ENCODE data around the gene COLEC12. TPM values are rescaled to one million over a fixed set of nuclear protein-coding genes. Genes with fewer than 3 reads are reported as not detected.
A peak's percentile ranks its signal among the peaks of the same experiment; 100 is the strongest.

Gene COLEC12
- total and polyA plus RNA-seq, 2 donors (not counting 3 experiments of a cell fraction or from before 2014, with no cell fraction given) = 8.0 to 17.1 TPM

GRCh38 chr18:471716-472115 lies 28.8 kb downstream of the COLEC12 start:
- no TSS peak for BruUV-seq (replicated peaks)
- no peak overlapping the region for H3K27ac ChIP-seq (ENCODE audit: insufficient read depth, low read depth, low read length)
- H2AFZ ChIP-seq (ENCODE audit: low read depth, low read length) = no peak overlapping the region
- dilution Hi-C loops (cut with MboI; ENCODE audit: extremely low pct_ligation_motif_present, low sequenced_read_pairs) (no loop called here), intact Hi-C loops (cut with micrococcal nuclease) (no loop called here)
- H4K20me1 ChIP-seq (replicated peaks; ENCODE audit: control insufficient read depth, extremely low read depth, insufficient read depth, low read length) = no peaks in the 10 kb centered on the region
- DNase-seq (ENCODE audit: low read depth, low spot score) (no peak), FAIRE-seq (no peak)
- ChIA-PET CTCF (interaction anchor here (0.6 to 1.0 kb wide), 3 partner anchors 14 to 175 kb away, joined by 3 read pairs; no protein-coding TSS in a partner anchor), POLR2A (no interaction called here)
- TF ChIP-seq GATA2 (IDR thresholded peaks at IDR 0.05; ENCODE audit: insufficient read depth, insufficient read length, low read depth, low read length) = no peak
- no peak for TF ChIP-seq CTCF (IDR thresholded peaks at IDR 0.05; ENCODE audit: extremely low read depth in 1 of 2, insufficient read depth in 1 of 2, low read depth in 1 of 2, low read length in 2 of 2)
- H3K4me1 ChIP-seq (ENCODE audit: control insufficient read depth, extremely low read depth, insufficient read depth, low read length) = peaks cover 12% of the 10 kb centered on the region
- no peak overlapping the region for H3K9ac ChIP-seq (replicated peaks; ENCODE audit: extremely low read depth, insufficient read depth, low read length)
- H3K27me3 ChIP-seq (ENCODE audit: control insufficient read depth in 2 of 2, insufficient read depth in 2 of 2, low read length in 2 of 2) = no peaks in the 10 kb centered on the region
- H3K9me1 ChIP-seq (replicated peaks; ENCODE audit: control insufficient read depth, extremely low read depth, insufficient read depth, low read length) = no peaks in the 10 kb centered on the region
- H3K36me3 ChIP-seq (ENCODE audit: control insufficient read depth in 2 of 2, extremely low read depth in 1 of 2, insufficient read depth in 2 of 2, low read length in 2 of 2) = no peaks in the 10 kb centered on the region
- H3K79me2 ChIP-seq (ENCODE audit: control insufficient read depth, insufficient read depth, low read length) = no peaks in the 10 kb centered on the region
- H3K4me2 ChIP-seq (ENCODE audit: insufficient read depth, low read length) = no peak overlapping the region
- no peaks in the 10 kb centered on the region for H3K9me3 ChIP-seq (replicated peaks; ENCODE audit: control insufficient read depth, insufficient read depth, low read length)
- H3K4me3 ChIP-seq (replicated peaks in 1 of 3; ENCODE audit: insufficient read depth in 1 of 3, low read depth in 1 of 3, low read length in 3 of 3) = no peak overlapping the region

DNA sequence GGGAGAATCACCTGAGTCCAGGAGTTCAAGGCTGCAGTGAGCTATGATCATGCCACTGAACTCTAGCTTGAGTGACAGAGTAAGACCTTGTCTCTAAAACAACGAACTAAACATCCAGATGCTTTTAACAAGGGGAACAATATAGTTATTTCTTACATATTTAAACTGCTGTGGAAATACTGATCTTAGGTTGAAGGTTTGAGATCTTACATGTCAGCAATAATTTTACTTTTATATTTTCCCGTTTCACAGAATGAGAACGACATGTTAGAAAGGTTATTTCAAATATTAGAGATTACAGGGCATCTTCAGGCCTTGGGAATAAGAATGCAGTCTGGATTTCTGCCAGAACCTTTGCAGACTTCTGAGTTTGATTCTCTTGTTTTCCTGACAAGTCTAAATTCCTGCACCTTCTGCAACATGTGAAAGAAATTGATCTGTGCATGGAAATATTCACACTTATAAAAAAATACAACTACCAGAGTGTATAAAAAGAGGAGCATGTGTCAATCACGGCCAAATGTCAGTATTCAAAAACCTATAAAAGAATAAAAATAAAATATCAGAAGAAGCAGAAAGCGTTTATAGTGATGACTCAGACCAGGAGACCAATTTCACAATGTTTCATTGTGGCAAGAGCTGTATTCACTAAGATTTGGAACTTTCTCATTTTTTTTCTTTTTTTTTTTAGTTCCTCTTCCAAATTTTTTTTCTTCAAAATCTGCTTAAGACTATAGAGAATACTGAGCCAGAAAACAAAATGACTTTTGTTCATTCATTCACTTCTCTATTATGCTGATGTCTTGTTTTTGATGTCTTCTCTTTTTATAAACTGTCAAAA lies 29.6 kb downstream of the COLEC12 start:
- dilution Hi-C loops (cut with MboI; ENCODE audit: extremely low pct_ligation_motif_present, low sequenced_read_pairs) (no loop called here), intact Hi-C loops (cut with micrococcal nuclease) (no loop called here)
- no peak for FAIRE-seq
- TF ChIP-seq, protein P1, sequence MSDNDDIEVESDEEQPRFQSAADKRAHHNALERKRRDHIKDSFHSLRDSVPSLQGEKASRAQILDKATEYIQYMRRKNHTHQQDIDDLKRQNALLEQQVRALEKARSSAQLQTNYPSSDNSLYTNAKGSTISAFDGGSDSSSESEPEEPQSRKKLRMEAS (IDR thresholded peaks at IDR 0.05; ENCODE audit: insufficient read depth, insufficient read length) = no peak
- TF ChIP-seq POLR2A (IDR thresholded peaks at IDR 0.05; ENCODE audit: low read depth, low read length) (no peak), EZH2 (IDR thresholded peaks at IDR 0.05; ENCODE audit: borderline replicate concordance, low read depth, low read length, severe bottlenecking) (no peak), MYC (IDR thresholded peaks at IDR 0.05; ENCODE audit: low read depth, low read length) (no peak), CTCF (IDR thresholded peaks at IDR 0.05; ENCODE audit: extremely low read depth in 1 of 2, insufficient read depth in 1 of 2, low read depth in 1 of 2, low read length in 2 of 2) (no peak), GATA2 (IDR thresholded peaks at IDR 0.05; ENCODE audit: insufficient read depth, insufficient read length, low read depth, low read length) (no peak), FOS (IDR thresholded peaks at IDR 0.05; ENCODE audit: borderline replicate concordance, insufficient read depth, low read length) (no peak), JUN (IDR thresholded peaks at IDR 0.05; ENCODE audit: borderline replicate concordance, insufficient read depth, insufficient read length, low read depth) (no peak), POLR2AphosphoS5 (IDR thresholded peaks at IDR 0.05; ENCODE audit: insufficient read depth, low read depth, low read length) (no peak)
- Histone ChIP-seq H2AFZ (ENCODE audit: low read depth, low read length) (no peak overlapping the region), H3K79me2 (ENCODE audit: control insufficient read depth, insufficient read depth, low read length) (no peaks in the 10 kb centered on the region), H3K4me2 (ENCODE audit: insufficient read depth, low read length) (no peak overlapping the region), H4K20me1 (replicated peaks; ENCODE audit: control insufficient read depth, extremely low read depth, insufficient read depth, low read length) (no peaks in the 10 kb centered on the region), H3K4me3 (replicated peaks in 1 of 3; ENCODE audit: insufficient read depth in 1 of 3, low read depth in 1 of 3, low read length in 3 of 3) (no peak overlapping the region), H3K27me3 (ENCODE audit: control insufficient read depth in 2 of 2, insufficient read depth in 2 of 2, low read length in 2 of 2) (no peaks in the 10 kb centered on the region), H3K4me1 (ENCODE audit: control insufficient read depth, extremely low read depth, insufficient read depth, low read length) (peaks cover 10% of the 10 kb centered on the region), H3K36me3 (ENCODE audit: control insufficient read depth in 2 of 2, extremely low read depth in 1 of 2, insufficient read depth in 2 of 2, low read length in 2 of 2) (no peaks in the 10 kb centered on the region), H3K9me3 (replicated peaks; ENCODE audit: control insufficient read depth, insufficient read depth, low read length) (no peaks in the 10 kb centered on the region), H3K9ac (replicated peaks; ENCODE audit: extremely low read depth, insufficient read depth, low read length) (no peak overlapping the region), H3K9me1 (replicated peaks; ENCODE audit: control insufficient read depth, extremely low read depth, insufficient read depth, low read length) (no peaks in the 10 kb centered on the region), H3K27ac (ENCODE audit: insufficient read depth, low read depth, low read length) (no peak overlapping the region)
- ChIA-PET CTCF (interaction anchor here (0.6 to 1.0 kb wide), 3 partner anchors 13 to 174 kb away, joined by 3 read pairs; no protein-coding TSS in a partner anchor), POLR2A (interaction anchor here (0.6 kb wide), 1 partner anchor 90 kb away, joined by 3 read pairs; no protein-coding TSS in a partner anchor)
- DNase-seq (ENCODE audit: low read depth, low spot score) = peak; percentile 57
- no TSS peak for BruUV-seq (replicated peaks)
